Tibial artery (tissue), 4 donors: Measurements from ENCODE around the gene MEIKIN.

Experiments
- DNase-seq, 2 donors: peaks; one replicate each; pipeline ENCODE4 v3.0.0-alpha.2; 2019
- H3K27ac ChIP-seq, 2 donors: fragments of 200-600 bp; sonication (generic) in 1 of 2; 1 replicate in 1 of 2; 2 replicates in 1 of 2; pipeline ENCODE4 v1.5.1; 2018 to 2019; ENCODE audit warnings: mild to moderate bottlenecking in 1 of 2
- H3K27me3 ChIP-seq, 2 donors: fragments of 200-600 bp; sonication (generic) in 1 of 2; one replicate each; pipeline versions ENCODE4 v1.5.1 to v1.6.0; 2016 to 2019
- H3K36me3 ChIP-seq, 3 donors: fragments of 200-600 bp; sonication (generic) in 2 of 3; one replicate each; pipeline ENCODE4 v1.5.1; 2016 to 2019; ENCODE audit warnings: mild to moderate bottlenecking in 2 of 3
- H3K4me1 ChIP-seq, 4 donors: fragments of 200-600 bp; sonication (generic) in 2 of 4; 1 replicate in 3 of 4; 2 replicates in 1 of 4; pipeline ENCODE4 v1.5.1; 2016 to 2019
- H3K4me3 ChIP-seq, 2 donors: fragments of 200-600 bp; sonication (generic) in 1 of 2; 1 replicate in 1 of 2; 2 replicates in 1 of 2; pipeline ENCODE4 v1.5.1; 2018 to 2019; ENCODE audit warnings: mild to moderate bottlenecking in 2 of 2
- H3K9me3 ChIP-seq, 3 donors: fragments of 200-600 bp; sonication (generic) in 1 of 3; one replicate each; pipeline ENCODE4 v1.5.1; 2016 to 2019
- CTCF ChIP-seq, 2 experiments: fragments of 200-600 bp in 1 of 2; fragments of 450-650 bp in 1 of 2; IDR thresholded peaks; one replicate each; pipeline ENCODE4 v1.5.1; 2017 to 2019; ENCODE audit warnings: antibody characterized with exemption in 2 of 2, mild to moderate bottlenecking in 1 of 2, moderate library complexity in 1 of 2
- intact Hi-C: fragments of 100-400 bp; cut with DNase I; formaldehyde crosslinking; loops from one replicate; pipeline ENCODE4 v1.15.0; 2023; ENCODE audit warnings: low total_unique reads

Gene MEIKIN

GRCh38 chr5:131977212-131977604 is 31.7 kb upstream of the MEIKIN start:
- H3K4me3 ChIP-seq, result no peak overlapping the region
- no peaks in the 10 kb centered on the region for H3K36me3 ChIP-seq
- H3K4me1 ChIP-seq, result no peaks in the 10 kb centered on the region
- TF ChIP-seq CTCF (IDR thresholded peaks at IDR 0.05), result no peak
- no peak for DNase-seq
- no peaks in the 10 kb centered on the region for H3K9me3 ChIP-seq
- intact Hi-C loops, result no loop called here
- H3K27me3 ChIP-seq, result no peaks in the 10 kb centered on the region
- no peak overlapping the region for H3K27ac ChIP-seq

- Histone ChIP-seq H3K9me3 (no peaks in the 10 kb centered on the region), H3K36me3 (no peaks in the 10 kb centered on the region), H3K27me3 (no peaks in the 10 kb centered on the region), H3K27ac (no peak overlapping the region), H3K4me3 (no peak overlapping the region), H3K4me1 (no peaks in the 10 kb centered on the region)
- intact Hi-C loops, result no loop called here
- DNase-seq, result no peak
- TF ChIP-seq CTCF (IDR thresholded peaks at IDR 0.05), result no peak
Measured at GRCh38 chr5:131976414-131977211, 31.1 kb upstream of the MEIKIN start.

DNA sequence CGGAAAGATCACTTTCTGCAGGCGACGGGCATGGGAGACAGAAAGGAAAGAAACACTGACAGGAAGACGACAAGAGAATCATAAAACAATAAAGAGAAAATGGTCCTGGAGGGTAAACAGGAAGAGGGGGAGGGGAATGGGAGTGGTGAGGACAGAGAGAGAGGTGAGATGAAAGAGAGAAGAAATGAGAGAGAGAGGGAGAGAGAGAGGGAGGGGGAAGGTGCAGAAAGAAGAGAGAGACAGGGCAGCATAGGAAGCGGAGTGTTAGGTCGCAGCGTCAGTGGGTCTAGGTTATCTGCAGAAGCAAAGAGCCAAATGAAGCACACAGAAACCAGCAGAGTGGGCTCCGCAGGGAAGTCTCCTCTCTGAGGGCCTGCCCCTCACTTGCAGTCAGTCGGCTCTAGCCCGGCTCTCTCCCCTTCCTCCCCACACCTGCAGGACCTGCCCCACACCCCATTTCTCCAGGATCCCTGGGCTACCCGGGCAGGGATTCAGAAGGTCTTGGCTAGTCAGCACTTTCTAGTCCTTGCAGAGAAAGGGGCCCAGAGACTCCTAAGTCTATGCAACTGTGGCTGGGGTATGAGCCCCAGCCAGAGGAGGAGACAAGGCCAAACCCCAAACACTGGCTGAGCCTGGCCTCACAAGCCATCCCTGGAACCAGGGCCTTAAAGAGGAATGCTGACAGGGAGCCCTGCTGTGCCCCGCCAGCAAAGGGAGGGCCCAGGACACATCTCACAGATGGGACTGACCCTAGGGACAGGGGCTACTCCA is 29.7 kb upstream of the MEIKIN start:
- H3K27me3 ChIP-seq, result no peaks in the 10 kb centered on the region
- H3K4me1 ChIP-seq, result no peaks in the 10 kb centered on the region
- intact Hi-C loops, result no loop called here
- no peaks in the 10 kb centered on the region for H3K9me3 ChIP-seq
- no peaks in the 10 kb centered on the region for H3K36me3 ChIP-seq
- no peak for DNase-seq
- TF ChIP-seq CTCF (IDR thresholded peaks at IDR 0.05), result no peak
- no peak overlapping the region for H3K27ac ChIP-seq
- no peak overlapping the region for H3K4me3 ChIP-seq

GRCh38 chr5:131974622-131974955 is 29.1 kb upstream of the MEIKIN start:
- H3K27ac ChIP-seq, result no peak overlapping the region

DNA sequence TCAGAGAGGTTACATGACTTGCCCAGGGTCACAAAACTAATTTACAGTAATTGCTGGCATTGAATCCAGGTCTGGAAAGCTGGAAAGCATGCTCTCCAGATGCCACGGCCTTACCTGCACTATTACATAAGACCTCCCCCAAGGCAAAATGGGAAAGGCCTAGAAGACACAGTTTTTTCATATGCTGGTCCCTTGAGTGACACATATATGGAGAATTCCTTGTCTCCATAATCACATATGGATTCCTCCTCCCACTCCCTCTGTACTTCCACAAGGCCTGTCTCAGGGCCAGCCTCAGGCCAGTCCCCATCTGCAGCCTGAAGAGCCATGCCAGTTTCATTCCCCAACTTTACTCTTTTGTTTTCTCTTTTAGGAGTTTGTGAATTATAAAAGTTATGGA is 28.6 kb upstream of the MEIKIN start:
- no peaks in the 10 kb centered on the region for H3K36me3 ChIP-seq
- H3K27ac ChIP-seq, result no peak overlapping the region
- H3K27me3 ChIP-seq, result no peaks in the 10 kb centered on the region
- H3K4me1 ChIP-seq, result no peaks in the 10 kb centered on the region
- intact Hi-C loops, result no loop called here
- no peak for TF ChIP-seq CTCF (IDR thresholded peaks at IDR 0.05)
- H3K4me3 ChIP-seq, result no peak overlapping the region
- DNase-seq, result no peak
- no peaks in the 10 kb centered on the region for H3K9me3 ChIP-seq

More at GRCh38 chr5:131974622-131974955, 29.1 kb upstream of the MEIKIN start:
- no peaks in the 10 kb centered on the region for H3K36me3 ChIP-seq
- TF ChIP-seq CTCF (IDR thresholded peaks at IDR 0.05), result no peak
- no peak for DNase-seq
- no peak overlapping the region for H3K4me3 ChIP-seq
- intact Hi-C loops, result no loop called here
- no peaks in the 10 kb centered on the region for H3K27me3 ChIP-seq
- no peaks in the 10 kb centered on the region for H3K9me3 ChIP-seq
- no peaks in the 10 kb centered on the region for H3K4me1 ChIP-seq
